HG03045 (cell line): Measurements from ENCODE around the gene PKNOX2.

Experiments used
- ATAC-seq: cut with Tn5 transposase; IDR thresholded peaks from one replicate; pipeline ENCODE4 v1.9.1; 2021; ENCODE audit warnings: mild to moderate bottlenecking, moderate library complexity; ENCODE audit not compliant: unreplicated experiment

PKNOX2 gene

DNA sequence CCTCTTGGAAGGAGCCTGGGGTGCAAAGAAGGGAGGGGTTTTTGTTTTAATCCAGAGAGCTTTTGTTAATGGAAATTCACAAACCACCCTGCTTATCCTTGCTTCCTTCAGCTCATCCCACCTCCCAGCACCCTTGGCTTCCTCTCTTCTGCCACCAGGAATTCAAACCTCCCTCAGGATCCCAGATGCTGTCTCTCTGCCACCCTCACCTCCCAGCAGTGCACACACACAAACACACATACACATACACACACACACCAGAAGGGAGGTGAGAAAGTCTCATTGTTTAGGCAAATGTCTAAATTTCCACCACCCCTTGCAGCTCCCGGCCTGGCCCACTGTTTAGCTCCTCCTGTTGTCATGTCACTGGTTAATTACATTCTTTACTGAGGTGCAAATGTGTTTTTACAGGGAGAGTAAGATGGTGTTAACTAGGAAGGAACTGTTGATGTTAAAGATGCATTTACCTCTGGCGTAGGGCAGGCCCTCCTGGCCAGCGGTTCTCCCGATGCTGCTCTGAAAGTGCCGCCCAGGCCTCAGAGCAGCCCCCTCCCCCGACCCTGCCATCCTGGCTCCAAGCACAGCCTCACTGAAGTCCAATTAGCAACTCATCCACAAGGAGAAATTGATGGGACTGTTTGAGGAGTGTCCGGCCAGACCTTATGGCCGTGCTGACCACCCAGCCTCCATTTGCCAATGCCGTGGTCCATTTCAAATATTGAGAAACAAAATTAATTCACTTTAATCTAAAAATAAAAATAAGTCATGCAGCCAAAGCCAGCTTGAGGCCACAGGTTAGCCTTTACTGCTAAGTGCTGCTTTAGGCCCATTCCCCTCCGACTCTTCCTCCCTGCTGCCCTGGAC, 166.1 kb downstream of the PKNOX2 start:
- no peak for ATAC-seq

DNA sequence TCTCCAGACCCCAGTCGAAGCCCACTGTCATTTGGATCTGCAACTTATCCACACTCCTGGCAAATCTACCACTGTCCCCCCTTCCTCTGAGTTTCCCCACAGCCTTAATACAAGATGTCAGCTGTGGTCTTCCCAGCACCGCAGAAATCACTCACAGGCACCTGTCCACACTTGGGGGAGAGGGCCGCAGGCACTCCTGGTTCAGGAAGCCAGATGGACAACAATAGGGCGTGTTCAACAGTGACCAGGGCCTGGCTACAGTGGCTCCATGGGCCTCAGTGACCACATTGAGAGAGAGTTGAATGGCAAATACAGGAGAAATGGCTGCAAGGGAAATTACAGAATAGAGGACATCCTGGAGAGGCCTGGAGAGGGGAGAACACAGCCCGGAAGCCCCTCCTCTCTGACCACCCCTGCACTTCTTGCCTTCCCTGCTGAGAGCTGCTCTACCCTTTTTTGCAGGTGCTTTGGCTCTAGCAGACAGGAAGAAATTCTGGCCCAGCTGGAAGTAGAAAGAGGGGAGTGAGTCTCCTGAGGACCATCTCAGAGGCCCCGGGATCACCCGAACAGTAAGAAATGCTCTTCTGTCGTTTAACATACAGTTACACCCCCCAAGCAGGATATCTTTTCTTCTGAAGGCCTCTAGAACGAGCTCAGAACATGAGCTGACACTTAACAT, 166.9 kb downstream of the PKNOX2 start:
- ATAC-seq: no peak

DNA sequence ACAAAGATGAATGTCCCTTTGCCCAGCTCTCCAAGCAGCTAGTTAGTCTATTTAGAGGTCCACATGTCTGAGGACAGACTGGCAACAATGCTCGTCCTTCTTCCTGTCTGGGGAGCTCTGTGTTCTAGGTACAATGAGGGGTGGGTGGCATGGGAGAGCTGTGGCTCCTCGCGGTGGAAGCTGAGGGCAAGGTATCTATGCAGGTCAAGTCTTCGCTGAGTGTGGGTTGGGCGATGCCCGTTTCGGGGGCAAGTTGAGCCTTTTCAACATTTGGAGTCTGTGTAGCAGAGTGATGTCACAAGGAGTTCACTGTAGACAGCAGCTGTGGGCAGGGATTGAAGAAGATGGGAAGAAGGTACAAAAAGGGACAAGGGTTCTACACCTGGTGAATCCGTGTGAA, 168.3 kb downstream of the PKNOX2 start:
- no peak for ATAC-seq

DNA sequence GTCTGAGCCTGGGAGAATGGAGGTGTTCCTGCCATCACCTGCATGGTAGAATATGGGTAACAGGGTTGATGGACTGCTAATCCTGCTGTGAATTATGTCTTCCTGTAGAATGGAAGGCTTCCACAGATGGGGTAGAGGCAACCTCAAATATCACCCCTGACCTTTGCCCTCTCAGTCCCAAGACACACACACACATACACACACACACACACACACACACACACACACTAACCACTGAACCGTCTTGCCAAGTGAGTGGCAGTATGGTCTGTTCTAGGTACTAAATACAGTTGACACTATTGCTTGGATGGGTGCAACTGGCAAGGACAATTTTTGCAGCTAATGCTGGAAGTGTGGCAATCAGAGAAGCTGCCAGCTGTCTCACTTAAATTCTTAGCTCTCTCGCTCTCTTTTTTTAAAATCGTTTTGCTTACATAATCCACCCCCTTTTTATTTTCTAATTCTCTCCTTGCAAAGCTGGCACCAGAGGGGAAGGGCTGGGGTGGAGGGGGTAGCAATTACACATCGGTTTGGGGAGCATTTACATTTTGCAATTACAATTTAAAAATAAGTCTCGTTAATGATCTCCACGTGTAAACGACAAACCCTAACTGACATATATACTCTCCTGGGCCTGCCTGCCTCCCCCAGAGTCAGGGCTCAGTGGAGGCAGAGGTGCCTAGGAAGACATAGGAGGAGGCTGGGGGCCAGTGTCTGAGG, 169.0 kb downstream of the PKNOX2 start:
- no peak for ATAC-seq

DNA sequence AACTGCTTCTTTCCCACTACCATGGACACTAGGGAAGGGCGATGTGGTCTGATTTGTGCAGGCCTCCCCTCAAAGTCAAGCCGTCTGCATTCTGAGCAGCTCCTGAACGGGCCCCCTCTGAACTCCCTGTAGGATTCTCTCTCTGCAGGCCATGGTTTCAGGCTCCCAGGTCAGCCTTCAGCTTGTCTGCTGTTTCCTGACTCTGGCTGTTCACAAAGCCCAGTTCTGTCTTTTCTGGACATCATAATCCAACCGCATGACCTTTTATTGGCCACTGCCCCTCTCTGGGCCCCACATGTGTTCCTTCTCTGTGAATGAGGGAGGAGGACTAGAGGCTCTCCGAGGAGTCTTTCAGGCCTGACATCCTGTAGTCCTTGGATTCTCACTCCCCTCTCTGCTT, 170.6 kb downstream of the PKNOX2 start:
- ATAC-seq: no peak

DNA sequence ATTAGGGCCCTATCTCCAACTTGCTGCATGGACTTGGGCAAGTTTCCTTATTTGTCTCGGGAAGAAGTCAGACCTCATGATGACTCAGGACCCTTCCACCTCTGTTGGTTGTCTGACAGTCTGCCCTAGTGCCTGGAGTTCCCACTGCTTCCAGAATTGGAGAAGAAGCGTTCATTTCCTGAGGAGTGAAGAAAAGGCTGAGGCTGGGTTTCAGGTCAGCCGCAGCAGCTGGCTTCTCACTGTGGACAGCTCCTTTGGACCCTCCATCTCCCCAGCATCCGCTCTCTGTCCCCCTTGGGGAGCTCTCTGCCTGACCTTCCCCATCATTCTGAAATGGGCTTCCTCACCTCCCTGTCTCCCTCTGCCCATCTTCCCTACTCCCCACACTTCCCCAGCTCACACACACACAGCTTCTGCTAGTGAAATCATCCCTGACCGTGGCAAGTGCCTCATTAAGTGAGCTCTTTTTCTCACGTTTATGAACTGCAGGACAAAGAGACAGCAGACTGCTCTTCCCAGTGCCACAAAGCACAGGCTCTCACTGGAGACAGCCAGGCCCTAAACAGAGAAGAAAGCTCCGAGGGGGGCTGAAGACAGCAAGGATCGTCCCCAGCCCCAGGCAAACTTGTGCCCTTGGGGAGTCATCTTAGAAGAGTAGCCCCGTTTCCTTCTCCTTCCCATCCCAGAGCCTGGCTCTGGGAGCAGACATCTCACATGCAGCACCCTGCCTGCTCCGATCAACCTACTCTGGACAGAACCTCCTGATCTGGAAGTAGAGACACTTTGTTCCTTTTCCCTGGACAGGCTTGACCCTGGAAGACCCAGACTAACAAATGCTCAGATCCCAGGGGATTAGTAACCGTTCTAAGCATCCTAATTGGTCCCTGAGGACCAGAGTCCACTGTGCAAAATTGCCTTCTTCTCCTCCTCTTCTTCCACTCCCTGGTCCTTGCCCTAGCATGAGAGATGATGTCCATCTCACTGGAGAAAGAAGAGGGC, 173.6 kb downstream of the PKNOX2 start:
- ATAC-seq: no peak

DNA sequence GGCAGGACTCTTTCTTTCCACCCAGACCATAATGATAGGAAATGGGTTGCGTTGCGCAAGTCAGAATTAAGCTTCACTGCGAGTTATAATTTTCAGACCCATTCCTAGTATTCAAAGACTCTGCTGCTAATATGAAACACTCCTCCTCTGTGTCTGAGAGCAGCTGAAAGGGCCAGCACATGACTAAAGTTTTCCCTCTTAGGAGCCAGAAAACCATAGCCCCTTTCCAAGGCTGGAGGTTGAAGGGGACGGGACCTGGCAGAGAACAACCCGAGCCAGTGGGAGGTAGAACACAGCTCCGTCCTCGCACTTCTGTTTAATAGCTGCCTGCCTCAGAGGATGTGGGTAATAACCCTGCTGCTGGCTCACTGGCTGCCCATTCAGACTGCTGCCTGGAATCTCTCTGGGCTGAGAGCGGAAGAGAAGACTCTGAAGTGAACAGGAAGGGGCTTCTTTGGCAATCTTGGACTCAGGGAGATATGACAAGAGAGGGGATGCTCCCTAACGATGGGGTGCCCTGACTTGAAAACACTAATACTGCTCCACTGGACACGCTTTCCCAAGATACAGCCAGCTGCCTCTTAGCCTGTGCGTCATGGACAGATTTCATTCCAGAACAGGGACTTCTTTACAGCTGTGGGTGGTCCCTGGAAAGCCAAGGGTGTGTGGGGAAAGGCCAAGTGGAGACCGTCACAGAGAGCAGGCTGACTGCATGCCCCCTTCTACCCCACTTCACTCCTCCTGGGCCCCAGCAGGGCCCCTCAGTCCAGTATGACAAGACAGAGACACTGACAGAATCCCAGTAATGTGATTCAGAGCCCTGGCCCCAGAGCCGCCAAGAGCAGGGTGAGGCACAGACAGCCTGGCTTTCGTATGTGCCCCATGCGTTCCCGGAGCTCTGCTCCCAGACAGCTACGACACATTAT, 174.6 kb downstream of the PKNOX2 start:
- ATAC-seq: no peak

DNA sequence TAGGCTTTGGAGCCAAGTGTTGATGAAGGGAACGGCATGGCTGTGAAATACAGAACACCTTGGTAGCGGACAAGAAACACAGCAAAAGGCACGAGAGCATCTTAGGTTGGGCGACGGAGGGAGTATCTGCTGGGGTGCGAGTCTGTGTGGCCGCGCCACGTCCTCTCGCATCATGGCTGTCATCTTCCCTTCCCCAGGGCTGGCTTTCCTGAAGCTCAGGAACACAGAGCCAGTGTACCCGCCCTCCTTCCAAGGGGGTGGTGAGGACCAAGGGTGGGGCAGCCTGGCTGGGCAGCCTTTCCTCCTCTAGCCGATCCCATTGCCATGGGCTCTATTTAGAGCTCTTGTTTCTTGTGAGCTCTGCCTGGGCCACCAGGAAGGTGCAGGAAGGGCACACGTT, 177.1 kb downstream of the PKNOX2 start:
- ATAC-seq: no peak

DNA sequence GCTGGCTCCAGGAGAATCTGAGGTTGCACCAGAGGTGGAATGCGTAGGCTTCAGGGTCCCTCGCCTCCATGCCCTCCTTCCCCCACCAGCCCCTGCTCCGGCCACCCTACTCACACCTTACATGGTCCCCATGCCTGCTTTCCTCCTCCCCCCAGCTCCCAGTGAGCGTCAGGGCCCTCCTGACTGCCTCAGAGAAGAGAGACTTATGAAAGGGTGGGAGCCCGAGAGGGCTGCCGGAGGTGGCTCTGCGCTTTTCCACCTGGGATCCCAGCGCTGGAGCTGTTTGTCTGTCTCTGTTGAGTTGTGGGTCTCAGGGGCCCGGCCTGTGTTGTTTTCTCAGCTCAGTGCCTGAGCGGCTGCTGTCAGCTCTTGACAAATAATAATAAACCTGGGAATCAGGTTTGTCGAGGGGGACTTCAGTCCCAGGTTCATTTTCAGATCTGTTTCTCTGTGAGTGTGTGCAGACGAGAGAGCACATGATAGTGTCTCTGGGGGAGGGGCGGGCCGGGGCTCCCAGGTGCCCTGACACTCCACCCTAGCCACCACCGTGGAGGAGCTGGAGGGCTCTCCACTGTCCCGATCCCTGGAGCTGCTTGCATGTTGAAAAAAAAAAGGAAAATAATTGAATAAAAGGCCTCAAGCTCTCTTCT, 177.9 kb downstream of the PKNOX2 start:
- no peak for ATAC-seq

DNA sequence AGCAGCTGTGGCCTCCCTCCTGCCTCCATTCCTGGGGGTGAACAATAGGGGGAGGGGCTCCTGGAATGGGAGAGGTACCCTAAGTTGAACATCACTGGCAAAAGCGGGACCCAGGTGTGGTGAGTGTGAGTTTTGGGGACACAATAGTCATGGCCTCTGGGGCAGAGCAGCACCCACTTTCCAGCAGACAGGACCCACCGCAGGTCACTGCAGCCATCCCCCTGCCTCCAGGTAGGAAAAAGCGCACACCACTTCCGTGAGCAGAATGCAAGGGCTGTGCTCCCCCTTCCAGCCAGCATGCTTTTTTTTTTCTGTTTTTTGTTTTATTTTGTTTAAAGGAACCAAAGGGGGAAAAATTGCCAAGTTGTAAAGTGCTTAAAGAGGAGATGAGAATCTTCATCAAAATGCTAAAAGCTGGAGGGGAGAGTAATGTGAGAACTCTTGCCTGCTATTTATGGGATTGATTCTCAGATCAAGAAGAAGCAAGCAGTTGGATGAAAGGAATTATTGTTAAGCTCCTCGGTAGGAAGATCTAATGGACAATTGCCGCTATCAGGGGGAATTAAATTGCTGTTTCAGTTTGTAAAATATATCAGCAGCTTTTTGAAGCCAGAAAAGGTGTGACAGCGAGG, 178.7 kb downstream of the PKNOX2 start:
- ATAC-seq: no peak

DNA sequence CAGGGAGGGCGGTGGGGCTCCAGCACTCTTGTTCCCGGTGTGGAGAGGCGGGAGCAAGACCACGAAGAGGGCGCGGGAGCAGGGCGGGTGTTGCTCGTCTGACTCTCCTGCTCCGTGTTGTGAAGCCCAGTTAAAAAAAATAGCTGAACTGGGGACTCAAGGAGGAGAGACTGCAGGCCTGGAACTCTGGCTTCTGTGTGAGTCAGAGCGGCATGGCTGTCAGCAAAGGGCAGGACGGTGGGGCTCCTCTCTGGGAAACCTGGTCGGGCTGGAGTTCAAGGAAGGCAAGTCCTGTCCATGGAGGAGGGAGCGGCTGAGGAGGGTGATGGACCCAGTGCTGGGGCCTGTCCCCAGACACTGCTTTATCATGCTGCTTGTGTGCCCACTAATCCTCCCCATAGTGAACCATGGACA, 179.2 kb downstream of the PKNOX2 start:
- ATAC-seq: no peak

DNA sequence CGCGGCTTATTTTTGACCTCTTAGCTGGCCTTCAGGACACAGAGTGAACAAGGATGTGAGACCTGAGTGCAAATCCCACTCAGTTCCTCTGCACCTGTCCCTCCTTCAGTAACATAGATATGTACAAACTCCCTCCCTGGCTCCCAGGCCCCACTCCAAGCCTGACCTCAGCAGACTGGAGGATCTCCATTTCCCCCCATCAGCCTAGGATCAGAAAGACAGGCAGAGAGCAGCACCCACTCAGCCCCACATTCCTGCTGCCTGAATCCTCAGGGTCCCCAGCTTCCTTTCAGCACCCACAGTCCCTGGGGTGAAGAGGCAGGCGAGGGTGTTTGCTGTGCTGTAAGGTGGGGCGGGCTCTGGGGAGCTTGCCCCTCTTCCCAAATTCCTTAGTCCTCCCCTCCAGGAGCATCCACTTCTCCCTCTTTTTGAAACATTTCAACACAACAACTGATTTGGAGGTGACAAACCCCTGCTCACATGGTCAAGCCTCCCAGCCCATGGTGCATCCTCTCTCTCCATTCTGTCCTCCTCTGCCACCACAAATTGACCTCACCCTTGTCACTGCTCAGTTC, 180.4 kb downstream of the PKNOX2 start:
- no peak for ATAC-seq

DNA sequence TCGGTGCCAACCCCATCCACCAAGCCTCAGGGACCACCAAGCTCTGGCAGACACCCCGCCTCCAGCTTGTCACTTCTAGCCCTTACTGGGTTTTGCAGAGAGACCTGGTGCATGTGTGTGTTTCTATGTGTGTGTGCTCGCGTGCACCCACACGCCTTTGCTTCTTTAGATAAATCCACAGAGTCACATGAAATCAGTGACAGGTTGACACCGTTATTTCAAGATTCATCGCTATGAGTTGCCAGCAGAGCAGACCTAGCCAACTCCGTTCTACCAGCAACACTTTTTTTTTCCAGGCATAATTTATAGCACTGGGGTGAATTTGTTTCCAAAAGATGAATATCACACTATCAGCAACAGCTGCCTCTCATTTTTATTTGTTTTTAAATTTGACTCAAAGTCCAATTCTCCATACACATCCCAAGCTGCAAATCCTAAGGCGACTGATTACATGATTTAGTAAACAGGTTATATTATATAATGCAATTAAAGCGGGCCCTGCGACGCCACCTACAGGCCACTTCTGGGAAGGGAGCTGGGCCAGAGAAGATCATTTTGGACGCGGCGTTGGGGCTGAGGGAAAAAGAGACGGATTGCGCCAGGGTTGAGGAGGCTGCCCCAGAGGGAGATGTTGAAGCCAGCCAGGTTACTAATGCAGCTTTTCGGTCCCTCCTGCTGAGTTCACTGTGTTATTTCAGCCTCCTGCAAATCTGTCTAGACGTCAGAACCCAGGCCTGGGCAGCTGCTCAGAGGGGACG, 181.0 kb downstream of the PKNOX2 start:
- ATAC-seq: no peak

DNA sequence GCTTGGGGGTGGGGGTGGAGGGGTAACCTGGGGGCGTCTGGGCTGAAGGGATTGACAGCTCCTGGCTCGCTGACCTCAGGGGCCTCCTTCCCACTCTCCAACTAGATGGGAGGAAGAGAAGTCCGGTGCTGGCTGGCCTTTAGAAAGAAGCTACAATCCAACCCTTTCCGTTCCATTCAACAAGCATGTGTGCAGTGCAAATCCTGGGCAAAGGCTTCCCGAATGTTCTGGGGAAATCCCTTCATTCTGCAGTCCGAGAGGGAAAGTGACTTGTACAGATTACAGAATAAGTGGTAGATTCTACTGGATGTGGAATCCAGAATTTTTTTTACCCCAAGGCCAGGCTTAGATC, 181.6 kb downstream of the PKNOX2 start:
- no peak for ATAC-seq

DNA sequence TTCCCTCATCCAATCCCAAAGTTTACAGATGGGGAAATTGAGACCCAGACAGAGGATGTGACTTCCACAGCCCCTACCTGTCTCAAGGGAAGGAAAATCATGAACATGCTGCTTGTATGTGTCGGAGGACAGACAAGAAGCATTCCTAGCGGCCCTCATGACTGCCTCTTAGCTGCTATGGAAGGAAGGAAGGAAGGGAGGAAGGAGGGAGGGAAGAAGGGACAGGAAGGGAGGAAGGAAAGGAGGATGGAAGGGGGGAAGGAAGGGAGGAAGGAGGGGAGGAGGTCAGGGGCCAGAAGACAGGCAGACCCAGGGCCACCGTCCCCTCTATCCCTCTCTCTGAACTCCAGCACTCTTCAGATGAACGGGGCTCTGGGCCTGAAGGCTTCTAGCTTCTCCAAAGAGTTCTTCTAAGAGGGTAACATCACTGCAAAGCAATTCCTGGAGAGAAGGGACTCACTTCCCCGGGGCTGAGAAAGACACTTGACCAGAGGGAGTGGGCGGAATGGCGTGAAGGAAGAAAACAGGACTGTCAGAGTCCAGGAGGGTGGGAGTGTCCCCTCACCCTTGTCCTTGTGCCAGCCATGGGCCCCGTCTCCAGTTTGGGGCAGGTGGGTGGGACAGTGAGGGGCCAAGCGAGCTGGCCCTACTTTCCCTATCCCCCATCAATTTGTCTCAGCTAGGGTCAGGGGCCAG, 182.2 kb downstream of the PKNOX2 start:
- ATAC-seq: no peak

DNA sequence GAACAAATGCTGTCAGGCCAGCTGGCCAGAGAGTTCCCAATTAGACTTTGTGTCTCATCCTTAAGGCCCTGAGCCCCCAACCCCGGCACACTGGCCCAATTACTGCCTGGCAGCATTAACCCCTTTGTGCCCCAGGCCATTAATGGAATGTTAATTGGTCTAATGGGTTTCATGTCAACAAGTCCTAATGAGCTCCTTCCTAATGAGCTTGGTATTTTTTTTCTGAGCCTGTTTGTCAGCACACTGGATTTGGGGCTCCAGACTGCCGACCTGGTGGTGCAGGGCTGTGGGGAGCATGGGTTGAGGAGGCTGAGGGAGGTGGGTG, 182.7 kb downstream of the PKNOX2 start:
- no peak for ATAC-seq

DNA sequence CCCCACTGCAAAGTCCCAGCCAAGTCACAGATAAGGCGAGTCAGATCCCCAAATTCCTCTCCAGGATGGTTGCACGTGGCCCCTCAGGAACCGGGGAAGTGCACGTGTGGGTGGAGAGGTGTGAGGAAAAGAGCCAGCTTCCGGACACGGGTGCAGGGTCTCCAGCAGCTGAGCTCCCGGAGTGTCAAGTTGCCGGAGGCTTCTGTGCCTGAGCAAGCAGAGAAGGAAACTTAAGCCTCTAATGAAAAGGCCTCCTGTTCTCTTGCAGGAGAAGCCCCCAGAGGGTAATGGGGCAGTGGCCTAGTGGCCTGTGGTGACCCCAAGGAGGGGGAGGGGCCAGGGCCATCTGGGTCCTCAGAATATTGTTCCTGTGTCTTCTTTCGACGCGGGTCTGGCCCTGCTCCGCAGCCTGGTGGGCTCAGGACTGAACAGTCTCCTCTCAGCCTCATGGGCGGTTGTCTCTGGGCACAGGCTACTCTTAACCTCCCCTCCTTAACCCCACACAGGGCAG, 183.6 kb downstream of the PKNOX2 start:
- no peak for ATAC-seq
